Stimulated activated CD8-positive, alpha-beta memory T cell treated with anti-CD3 and anti-CD28 coated beads, Interleukin-4, amount 100 ng/mL, for 1 hour (primary cell): ENCODE data around the gene LIG1.
"Not testable (repeated sequence)": the region's sequence is repeated elsewhere in the genome, so short reads cannot be mapped to it uniquely, and the experiment has no call there.

Source experiments
- DNase-seq, 2 donors: peaks; one replicate each; pipeline ENCODE4 v3.0.0-alpha.2; 2020; ENCODE audit warnings: low read depth in 2 of 2, low spot score in 1 of 2

The LIG1 gene

DNA sequence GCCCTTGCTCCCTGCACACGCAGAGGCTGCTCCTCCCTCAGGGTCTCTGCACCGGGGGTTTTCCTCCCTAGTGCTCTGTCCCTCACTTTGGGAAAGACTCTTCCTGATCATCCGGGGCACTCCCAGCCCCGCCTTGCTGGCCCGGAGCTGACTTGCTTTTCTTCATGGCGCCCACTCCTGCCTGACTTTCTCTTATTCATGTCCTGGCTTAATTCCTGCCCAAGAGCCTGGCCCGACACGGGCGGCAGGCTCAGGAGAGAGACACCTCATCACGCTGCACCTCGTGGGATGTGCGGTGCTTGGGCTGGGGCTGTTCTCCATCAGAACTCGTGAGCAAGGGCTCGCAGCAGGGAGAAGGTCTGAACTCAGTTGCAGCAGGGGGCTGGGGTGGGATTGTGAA, 47.7 kb downstream of the LIG1 start:
- DNase-seq, result no peak

DNA sequence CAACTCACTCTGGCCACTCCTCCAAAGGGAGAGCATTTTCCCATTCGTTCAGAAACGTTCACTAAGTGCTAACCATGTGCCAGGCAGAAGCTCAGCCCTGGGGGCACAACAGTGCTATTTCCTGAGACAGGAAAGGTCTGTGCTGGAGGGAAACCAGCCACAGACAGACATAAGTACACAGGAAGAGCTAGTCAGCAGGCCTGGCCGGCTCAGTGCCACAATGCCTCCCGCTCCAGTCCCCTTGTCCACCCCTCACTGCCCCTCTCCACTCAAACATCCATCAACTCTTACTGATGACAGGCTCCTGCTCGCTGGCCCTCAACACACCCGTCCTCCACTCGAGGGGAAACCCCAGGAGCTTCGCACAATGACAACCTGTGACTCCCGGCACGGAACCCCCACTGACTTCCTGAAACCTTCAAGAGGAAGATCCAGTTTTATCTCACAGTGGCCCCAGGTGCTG, 48.2 kb downstream of the LIG1 start:
- DNase-seq, result no peak

DNA sequence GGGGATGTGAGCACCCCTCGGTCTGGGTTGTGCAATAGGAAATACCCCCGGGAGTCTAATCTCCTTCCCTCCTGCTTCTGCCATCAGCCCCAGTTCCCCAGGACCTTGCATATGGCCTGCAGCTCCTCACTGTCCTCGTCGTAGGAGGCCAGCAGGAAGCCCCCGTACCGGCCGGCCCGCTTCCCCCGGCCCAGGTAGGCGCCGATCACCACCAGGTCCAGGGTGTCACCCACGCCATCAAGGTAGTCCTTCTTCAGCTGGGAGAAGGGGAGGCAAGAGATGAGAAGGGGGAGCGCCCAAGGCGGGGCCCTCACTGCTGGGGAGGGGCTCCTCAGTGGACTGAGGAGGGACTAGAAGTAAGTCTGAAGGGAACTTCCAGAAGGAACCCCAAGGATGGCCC, 49.1 kb downstream of the LIG1 start:
- no peak for DNase-seq

DNA sequence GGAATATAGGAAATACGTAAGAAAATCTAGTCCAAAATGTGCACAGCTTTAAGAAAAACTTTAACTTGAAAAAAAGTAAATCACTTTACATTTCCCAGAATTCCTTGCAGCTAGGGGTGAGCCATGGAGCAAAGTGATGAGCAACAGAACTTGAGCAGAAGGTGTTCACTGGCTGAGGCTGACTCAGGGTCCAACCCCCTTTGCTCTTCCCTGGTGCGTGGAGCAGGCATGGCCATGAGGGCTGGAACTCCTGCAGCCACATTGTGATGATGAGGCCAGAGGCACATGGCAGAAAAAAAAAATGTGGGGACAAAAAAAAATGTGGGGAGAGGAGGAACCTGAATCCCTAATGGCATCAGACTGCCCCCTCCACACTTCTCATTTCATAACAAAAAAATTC, 49.6 kb downstream of the LIG1 start:
- DNase-seq, result no peak

DNA sequence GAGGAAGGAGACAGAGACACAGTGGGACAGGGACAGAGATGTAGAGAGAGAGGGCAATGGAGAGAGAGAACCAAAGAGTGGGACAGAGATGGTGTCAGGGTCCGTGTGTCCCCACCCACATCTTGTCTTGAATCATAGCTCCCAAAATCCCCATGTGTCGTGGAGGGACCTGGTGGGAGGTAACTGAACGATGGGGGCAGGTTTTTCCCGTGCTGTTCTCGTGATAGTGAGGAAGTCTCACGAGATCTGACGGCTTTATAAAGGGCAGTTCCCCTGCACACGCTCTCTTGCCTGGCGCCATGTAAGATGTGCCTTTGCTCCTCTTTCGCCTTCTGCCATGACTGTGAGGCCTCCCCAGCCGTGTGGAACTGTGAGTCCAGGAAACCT, 52.0 kb downstream of the LIG1 start:
- DNase-seq, result no peak

DNA sequence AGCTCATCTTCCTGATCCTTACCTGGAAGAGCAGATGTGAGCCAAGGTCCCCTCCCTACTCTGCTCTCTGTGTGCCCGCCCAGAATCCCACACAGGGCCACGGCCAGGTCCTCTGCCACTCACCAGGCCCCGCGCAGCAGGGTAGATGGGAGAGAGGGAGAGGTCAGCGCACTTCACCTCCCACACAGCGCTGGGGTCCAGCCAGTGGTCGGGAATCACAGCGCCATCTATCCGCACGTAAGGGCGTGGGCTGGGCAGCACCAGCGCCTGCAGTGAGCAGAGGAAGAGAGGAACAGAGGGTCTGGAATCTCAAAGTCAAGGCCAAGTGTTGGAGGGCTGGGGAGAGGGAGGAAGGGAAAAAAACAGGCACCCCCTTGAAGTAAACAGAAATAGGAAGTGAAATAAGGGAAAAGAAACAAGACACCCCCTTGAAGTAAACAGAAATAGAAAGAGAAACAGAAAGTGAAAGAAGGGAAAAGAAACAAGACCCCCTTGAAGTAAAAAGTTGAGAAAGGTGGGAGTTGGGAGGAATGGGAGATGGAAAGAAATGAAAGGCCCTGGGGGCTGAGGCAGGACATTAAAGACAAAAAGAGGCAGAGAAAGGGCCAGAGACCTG, 52.5 kb downstream of the LIG1 start:
- DNase-seq, result no peak

DNA sequence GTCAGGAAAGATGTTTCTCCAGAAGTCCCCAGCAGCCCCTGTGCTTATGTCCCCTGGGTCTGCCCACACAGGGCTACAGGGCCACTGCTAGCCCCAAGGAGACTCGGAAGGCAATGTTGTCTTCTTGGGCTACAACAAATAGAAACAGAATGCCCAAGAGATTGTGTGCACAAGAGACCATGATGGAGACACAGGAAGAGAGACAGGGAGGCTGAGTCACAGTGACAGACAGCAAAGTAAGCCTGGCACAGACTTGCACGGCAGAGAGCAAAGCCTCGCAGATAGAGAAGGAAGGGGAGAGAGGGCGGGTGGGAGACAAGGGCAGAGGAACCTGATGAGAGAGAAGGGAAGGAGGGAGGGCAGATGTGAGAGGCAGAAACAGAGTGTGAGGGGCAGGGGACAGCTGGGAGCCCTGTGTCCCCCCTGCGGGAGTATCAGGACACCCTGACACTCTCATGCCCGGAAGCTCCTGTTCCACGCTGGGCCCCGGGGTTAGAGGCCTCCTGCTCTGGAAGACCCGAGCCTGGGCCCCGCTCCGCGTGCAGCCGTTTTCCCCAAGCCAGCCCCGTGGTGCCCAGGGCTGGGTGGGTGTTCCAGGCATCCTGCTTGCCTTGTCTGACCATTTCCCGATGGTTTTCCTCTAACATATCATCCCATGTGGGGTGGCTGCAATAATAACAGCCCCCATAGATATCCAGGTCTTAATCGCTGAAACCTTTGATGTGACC, 56.8 kb downstream of the LIG1 start:
- no peak for DNase-seq

DNA sequence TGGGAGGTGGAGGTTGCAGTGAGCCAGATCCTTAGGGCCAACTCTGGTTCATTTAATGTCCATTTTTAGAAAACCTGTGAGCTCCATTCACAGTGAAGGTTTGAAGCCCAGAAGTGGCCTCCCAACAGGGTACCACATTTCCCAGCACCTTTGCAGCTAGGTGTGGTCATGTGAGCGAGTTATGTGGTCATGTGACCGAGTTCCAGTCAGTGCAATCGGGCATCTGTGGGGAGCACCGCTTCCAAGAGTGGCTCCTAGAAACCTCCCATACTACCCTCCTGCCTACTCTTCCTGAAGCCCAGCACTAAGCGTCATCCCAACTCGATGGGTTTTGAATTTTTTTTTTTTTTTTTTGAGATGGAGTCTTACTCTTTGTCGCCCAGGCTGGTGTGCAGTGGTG, 58.9 kb downstream of the LIG1 start:
- no peak for DNase-seq

DNA sequence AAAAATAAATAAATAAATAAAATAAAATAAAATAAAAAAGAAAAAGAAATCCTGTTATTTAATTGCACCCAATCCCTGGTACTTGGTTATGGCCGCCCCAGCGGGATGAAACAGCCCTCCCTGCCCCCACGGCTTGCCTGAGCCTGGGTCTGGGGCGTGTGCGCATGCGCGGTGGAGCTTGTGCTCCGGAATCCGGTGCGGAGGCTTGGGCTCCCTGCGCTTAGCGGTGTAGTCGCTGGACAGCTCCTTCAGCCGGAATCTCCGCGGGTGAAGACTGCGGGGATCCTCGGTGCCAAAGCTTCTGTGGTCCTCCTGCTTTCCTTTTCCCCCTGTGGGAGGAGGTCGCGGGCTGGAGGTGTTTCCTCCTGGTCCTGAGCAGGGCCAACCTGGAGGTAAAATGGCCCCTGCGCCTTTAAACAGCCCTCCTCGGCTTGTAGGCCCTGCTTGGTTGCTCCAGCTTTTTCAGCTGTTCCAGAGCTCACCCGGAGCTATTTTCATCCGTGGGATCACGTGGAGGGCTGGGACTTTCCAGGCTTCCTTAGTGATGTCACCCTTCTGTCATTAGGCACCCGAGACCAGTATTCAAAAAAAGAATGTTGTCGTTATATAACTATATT, 59.7 kb downstream of the LIG1 start, which contains the start of gene PLA2G4C:
TSS of gene PLA2G4C (minus strand) at position 468 of the 617 bp plus-strand sequence. CDS start 4,288 bp downstream, outside the sequence.
- DNase-seq, result peak; percentile 63 to 67

DNA sequence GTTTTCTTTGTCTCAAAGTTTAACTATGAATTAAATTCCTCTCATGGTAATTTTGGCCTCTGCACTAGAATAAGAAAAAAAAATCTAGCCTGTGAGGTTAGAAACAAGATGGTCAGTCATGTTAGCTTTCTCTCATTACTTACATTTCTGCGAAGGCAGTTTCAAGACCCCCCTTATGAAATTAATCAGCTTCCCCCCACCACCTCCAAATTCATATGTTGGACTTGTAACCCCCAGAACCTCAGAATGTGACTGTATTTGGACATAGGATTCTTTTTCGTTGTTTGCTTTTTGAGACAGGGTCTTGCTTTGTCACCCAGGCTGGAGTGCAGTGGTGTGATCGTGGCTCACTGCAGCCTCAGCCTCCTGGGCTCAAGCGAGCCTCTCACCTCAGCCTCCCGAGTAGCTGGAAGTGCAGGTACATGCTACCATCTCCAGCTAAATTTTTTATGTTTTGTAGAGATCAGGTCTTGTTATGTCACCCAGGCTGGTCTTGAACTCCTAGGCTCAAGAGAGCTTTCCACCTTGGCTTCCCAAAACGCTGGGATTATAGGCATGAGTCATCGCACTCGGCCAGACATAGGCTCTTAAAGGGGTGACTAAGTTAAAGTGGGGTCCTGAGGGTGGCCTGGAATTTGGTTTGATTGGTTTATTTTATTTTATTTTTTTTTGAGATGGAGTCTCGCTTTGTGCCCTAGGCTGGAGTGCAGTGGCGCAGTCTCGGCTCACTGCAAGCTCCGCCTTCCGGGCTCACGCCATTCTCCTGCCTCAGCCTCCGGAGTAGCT, 61.0 kb downstream of the LIG1 start:
- DNase-seq, result no peak

DNA sequence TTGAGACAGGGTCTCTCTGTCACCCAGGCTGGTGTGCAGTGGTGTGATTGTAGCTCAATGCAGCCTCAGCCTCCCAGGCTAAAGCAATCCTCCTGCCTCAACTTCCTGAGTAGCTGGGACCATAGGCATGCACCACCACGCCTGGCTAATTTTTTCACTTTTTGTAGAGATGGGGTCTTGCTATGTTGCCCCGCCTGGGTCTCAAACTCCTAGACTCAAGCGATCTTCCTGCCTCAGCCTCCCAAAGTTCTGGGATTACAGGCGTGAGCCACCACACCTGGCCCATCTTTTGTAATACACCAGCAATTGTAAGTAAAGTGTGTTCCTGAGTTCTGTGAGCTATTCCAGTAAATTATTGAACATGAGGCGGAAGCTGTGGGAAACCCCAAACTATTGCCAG, 66.2 kb downstream of the LIG1 start:
- DNase-seq, result no peak

DNA sequence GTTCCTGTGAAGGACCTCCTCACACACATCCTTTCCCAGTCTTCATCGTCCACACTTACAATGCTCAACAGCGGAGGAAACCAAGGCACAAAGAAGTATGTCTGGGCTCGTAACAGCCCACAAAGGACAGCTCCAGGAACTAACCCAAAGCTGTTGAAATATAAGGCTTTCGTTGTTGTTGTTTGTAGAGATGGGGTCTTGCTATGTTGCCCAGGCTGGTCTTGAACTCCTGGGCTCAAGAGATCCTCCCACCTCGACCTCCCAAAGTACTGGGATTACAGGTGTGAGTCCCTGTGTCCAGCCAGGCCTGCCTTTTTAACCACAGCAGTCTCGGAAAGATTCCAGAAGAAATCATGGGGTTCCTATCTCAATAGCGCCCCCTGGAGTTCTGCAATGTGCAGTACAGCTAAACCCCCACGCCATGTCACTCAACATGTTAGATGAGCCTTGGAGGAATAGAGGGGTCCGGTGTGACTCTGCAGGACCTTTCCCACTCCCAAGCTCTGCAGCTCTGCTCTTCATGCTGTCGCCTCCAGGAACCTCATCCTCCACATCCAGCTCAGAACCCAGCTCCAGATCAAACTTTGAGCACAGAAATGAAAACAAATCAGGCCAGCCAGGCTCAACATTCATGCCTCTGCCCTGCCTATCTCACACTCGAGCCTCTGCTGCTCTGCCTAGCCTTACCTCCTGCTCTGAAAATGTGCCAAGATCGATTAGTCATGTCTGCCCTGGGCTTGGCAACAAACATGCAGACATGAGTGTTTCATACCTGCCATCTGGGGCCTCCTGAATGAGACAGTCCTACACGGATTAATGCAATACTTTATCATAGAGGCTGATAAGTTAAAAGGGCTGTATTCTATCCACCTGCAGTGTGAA, 67.0 kb downstream of the LIG1 start:
- no peak for DNase-seq

DNA sequence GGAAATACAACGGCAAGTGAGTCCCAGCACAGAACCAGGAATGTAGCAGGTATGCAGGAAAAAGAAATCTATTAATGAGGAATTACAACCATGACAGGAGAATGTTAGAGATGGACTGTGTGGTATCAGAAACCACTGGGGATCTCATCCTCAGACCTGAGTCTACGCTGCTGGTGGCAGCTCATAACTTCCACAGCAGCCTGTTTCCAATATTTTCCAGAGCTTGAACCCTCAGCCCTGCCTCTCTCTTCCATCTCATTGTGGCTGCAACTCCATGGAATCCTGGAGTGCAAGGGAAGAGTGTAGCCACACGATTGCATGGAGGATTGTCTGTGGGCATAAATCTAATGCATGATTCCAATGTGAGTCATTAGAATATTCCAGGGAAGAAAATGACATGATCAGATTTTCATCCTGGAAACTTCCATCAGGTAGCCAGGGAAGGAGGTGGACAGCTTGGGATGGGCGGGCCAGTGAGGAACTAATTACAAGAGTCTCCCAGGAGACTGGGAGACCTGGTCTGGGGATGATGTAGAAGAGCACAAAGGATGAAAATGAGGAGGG, 74.5 kb downstream of the LIG1 start:
- no peak for DNase-seq

DNA sequence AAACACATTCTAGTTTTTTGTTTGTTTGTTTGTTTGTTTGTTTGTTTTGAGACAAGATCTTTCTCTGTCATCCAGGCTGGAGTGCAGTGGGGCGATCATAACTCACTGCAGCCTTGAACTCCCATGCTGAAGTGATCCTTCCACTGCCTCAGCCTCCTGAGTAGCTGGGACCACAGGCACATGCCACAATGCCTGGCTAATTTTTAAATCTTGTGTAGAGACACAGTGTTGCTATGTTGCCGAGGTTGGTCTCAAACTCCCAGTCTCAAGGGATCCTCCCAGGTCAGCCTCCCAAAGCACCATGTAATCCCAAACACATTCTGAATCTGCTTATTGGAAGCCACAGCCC, 75.3 kb downstream of the LIG1 start:
- no peak for DNase-seq

DNA sequence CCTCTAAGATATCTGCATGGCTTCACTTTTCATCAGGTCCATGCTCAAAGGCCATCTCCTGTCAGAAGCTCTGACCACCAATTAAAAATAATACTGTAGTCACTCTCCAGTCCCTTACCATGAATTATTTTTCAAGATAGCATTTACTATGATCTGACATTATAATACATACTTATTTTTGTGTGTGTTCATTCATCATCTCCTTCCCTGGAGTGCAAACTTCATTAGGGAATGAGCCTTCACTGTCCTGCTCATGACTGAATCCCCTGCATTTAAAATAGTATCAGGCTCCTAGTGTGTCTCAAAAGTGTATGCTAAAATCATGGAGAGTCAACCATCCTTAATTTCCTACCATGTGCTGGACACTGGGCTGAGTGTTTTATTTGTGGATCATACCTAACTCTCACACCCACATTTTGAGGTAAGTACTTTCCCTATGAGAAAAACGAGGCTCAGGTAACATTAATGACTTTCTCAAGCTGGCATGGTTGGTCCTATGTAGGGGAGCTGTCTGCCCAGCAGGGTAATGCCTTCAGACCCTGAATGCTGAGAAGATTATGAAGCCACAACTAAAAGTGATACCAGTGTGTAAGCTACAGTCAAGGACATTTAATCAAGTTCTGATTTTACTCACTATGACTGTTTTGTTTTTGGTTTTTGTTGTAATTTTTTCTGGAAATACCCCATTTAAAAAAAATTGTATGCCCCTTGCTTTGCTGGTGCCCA, 75.9 kb downstream of the LIG1 start:
- no peak for DNase-seq

DNA sequence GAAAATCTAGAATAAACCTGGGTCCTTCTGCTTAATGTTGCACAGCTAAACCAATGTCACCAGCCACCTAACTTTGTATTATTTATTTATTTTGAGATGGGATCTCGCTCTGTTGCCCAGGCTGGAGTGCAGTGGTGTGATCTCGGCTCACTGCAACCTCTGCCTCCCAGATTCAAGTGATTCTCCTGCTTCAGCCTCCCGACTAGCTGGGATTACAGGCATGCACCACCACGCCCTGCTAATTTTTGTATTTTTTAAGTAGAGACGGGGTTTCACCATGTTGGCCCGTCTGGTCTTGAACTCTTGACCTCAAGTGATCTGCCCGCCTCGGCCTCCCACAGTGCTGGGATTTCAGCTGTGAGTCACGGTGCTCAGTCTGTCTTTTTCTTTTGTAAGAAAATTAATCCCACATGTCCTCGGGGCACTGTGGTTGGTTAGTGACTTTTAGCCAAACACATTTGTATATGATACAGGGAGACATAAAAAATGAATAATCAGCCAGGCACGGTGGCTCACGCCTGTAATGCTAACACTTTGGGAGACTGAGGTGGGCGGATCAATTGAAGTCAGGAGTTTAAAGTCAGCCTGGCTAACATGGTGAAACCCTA, 78.9 kb downstream of the LIG1 start:
- not testable (repeated sequence) for DNase-seq

DNA sequence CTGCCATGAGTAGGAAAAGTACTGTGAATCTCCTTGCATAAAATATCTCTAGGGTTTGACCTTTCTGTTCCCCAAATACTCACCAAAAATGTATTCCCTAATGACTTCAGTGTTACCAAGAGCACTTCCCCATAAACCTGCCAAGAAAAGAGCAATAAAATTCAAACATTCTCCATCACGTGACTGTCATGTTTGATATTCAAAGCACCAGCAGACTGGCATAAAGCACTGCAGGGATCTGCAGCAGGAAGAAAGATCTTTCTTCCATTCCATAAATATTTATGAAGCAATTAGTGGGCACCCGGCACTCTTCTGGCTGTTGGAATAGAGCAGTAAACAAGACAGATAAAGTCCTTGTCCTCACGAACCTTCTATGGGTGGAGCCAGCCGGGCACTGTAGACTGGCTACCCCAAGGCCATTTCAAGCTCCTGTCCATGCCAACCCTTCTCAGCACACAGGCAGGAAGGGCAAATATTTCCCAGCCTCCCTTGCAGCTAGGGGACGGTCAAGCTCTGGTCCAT, 79.8 kb downstream of the LIG1 start:
- no peak for DNase-seq

DNA sequence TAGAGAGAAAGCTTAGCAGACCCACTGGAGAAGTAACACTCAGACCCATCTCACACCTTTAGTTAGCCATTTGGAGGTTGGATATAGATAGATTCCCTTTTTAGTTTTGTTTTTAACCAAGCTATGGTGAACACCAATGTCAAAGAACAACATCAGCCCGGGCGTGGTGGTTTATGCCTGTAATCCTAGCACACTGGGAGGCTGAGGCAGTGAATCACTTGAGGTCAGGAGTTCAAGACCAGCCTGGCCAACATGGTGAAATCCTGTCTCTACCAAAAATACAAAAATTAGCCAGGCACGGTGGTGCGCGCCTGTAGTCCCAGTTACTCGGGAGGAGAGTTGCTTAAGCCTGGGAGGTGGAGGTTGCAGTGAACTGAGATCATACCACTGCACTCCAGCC, 81.2 kb downstream of the LIG1 start:
- not testable (repeated sequence) for DNase-seq
